Colon (tissue), 2 donors: ENCODE measurements around the gene BBS4.

Experiments used
- FAIRE-seq: peaks from 2 replicates; lab custom pipeline; 2012; peaks lifted over from hg19 to GRCh38; lab: Jason Lieb, UNC
- donor health status: control.
- donor health status: control.

BBS4 gene

GRCh38 chr15:72760590-72761260 lies 74.7 kb downstream of the BBS4 start:
- no peak for FAIRE-seq

GRCh38 chr15:72764656-72765055 lies 78.6 kb downstream of the BBS4 start:
- no peak for FAIRE-seq

- FAIRE-seq: no peak
Observed at GRCh38 chr15:72766025-72766424, 80.0 kb downstream of the BBS4 start.

- no peak for FAIRE-seq
Observed at GRCh38 chr15:72766780-72767179, 80.8 kb downstream of the BBS4 start.

DNA sequence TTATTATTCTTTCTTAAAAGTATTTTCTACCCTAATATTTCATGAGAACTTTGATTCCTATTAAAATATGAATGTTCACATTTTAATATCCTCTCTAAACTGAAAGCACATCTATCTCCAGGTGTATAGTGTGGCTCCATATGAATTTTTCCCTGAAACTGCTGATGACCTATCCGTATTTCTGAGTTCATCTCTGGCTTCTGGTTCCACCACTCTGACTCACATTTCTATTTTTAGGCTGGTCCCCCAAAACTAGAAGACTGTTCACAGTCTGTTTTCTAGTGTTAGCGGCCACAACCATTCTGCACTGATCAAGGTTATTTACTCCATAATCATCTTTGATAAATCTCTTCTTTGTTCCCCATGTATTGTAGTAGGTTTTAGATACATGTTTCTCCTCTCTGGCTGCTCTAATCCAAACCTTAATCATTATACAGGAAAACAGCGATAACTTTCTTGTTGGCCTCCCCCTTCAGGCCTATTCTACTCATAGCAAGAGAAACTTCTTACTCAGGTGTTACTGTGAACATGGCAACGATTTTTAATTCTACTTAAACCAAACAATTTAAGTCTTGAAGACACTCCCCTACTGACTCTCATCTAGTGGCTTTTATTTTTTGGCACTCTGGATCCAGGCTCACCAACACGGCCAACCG lies 84.8 kb downstream of the BBS4 start:
- FAIRE-seq: no peak

GRCh38 chr15:72771329-72771725 lies 85.3 kb downstream of the BBS4 start:
- FAIRE-seq: no peak

GRCh38 chr15:72774696-72775383 lies 88.8 kb downstream of the BBS4 start:
- FAIRE-seq: no peak

GRCh38 chr15:72778796-72779195 lies 92.8 kb downstream of the BBS4 start:
- no peak for FAIRE-seq

GRCh38 chr15:72781631-72782030 lies 95.6 kb downstream of the BBS4 start:
- no peak for FAIRE-seq

GRCh38 chr15:72782274-72783003 lies 96.4 kb downstream of the BBS4 start:
- no peak for FAIRE-seq

DNA sequence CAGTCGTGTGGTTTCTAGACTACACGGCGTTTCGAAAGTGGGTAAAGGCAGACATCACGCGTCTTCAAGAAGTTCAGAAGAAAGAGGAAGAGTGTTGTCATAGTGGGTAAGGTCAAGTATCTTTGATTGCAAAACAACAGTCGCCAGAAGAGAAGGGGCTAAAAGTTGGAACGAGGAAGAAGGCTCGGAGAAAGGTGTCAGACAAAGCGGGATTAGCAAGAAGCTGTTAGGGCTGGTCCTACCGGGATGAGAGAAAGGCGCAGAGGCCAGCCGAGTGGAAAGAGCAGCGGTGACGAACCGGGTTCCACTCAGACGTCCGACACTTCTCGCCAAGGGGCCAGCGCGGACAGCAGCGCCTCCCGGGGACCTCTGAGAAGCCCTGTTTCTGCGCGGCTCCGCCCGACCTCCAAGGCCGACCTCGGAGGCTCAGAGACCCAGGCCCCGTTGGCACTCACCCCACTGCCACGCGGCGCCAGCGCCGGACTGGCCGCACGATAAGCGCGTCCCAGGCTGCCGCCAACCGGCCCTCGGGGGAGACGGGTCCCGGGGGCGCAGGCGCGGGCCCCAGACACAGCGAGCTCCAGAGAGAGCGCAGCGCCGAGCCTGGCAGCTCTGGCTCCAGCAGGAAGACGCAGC lies 97.1 kb downstream of the BBS4 start:
- FAIRE-seq: no peak

- no peak for FAIRE-seq
Observed at GRCh38 chr15:72783640-72784455, 97.8 kb downstream of the BBS4 start, which contains the start of gene ADPGK. TSS of gene ADPGK (minus strand) at chr15:72783758. CDS start at chr15:72783691, 67 bp downstream.

- no peak for FAIRE-seq
Observed at GRCh38 chr15:72784456-72784876, 98.5 kb downstream of the BBS4 start.

DNA sequence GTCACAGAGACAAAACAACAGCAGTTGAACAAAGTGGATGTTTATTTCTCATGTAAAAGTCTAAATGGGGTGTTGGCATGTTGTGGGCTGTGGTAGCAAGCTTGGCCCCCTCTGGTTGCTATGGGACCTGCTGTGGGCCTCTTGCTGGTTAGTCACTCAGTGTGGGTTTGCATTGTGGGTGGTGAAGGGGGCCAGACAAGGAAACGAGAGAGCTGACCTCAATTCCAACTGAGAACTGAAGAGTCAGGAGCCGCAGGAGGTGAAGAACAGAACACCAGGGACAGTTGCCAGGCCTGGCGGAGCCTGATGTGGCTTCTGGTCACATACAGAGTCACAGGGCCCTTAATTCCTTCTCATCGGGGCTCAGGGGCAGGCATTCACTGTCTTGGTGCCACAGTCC lies 99.4 kb downstream of the BBS4 start:
- FAIRE-seq: no peak

DNA sequence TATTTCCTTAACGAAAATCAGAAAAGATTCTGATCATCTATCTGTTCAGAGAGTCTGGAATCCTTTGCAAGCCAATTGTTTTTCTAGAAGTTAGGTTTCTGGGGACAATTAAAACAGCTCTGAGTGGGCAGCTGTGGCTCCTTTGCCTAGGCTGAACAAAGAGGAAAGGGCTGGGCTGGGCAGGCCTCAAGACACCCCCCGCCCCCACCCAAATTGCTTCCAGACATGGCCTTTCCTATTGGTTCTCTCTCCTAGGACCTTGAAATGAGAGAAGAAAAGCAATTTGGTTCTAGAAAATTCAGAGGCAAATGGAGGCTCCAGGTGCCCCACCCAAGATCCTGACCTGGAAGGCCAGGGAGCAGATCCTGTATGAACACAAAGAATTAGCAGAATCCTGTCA lies 99.8 kb downstream of the BBS4 start:
- no peak for FAIRE-seq

GRCh38 chr15:72786242-72786641 lies 100.2 kb downstream of the BBS4 start:
- FAIRE-seq: no peak

- FAIRE-seq: no peak
Observed at GRCh38 chr15:72786676-72787345, 100.8 kb downstream of the BBS4 start.

DNA sequence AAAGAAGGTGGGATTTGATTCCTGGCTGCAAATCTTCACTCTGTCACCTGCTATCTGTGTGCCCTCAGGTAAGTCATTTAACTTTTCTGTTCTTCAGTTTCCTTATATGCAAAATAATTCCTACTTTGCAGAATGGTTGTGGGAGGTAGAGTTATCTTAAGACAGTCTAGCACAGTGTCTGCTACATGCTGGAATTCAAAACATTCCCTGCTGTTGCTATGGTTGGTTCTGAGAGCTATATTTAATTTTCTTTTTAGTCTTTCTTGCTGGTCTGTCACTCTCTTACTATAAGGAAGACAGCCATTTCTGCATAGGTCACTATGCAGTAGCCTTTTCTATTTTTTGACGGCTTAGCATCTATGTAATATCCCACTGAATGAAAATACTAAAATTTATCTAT lies 101.5 kb downstream of the BBS4 start:
- FAIRE-seq: no peak
